Measurements from ENCODE around the gene CASK. TPM values are rescaled to one million over a fixed set of nuclear protein-coding genes. Genes with fewer than 3 reads are reported as not detected.

CASK gene
- total RNA-seq, 2 experiments from 2014 or later = 39.9 to 44.6 TPM

- intact Hi-C loops (cut with DNase I, micrococcal nuclease) = no loop called here
- TF ChIP-seq, protein P1, sequence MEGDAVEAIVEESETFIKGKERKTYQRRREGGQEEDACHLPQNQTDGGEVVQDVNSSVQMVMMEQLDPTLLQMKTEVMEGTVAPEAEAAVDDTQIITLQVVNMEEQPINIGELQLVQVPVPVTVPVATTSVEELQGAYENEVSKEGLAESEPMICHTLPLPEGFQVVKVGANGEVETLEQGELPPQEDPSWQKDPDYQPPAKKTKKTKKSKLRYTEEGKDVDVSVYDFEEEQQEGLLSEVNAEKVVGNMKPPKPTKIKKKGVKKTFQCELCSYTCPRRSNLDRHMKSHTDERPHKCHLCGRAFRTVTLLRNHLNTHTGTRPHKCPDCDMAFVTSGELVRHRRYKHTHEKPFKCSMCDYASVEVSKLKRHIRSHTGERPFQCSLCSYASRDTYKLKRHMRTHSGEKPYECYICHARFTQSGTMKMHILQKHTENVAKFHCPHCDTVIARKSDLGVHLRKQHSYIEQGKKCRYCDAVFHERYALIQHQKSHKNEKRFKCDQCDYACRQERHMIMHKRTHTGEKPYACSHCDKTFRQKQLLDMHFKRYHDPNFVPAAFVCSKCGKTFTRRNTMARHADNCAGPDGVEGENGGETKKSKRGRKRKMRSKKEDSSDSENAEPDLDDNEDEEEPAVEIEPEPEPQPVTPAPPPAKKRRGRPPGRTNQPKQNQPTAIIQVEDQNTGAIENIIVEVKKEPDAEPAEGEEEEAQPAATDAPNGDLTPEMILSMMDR (IDR thresholded peaks at IDR 0.05) = no peak
- POLR2A ChIA-PET = no interaction called here
- ATAC-seq (ENCODE audit: poor library complexity) (no peak), DNase-seq (no peak)
- Mint-ChIP-seq H3K9me3 (no peaks in the 10 kb centered on the region), H3K4me1 (ENCODE audit: low read depth) (no peaks in the 10 kb centered on the region), H3K4me3 (no peak overlapping the region), H3K36me3 (ENCODE audit: low read depth) (peaks cover 36% of the 10 kb centered on the region), H3K27ac (no peak overlapping the region), H3K27me3 (no peaks in the 10 kb centered on the region)
- H3K9me3 ChIP-seq (ENCODE audit: control insufficient read depth in 1 of 2, insufficient read depth in 1 of 2, low read length in 2 of 2) = no peaks in the 10 kb centered on the region
- peaks cover 14% of the 10 kb centered on the region for H3K36me3 ChIP-seq (ENCODE audit: insufficient read depth, low read length)
- H3K4me1 ChIP-seq (ENCODE audit: insufficient read depth, low read length) = no peaks in the 10 kb centered on the region
- CTCF ChIA-PET = no interaction called here
- no peak overlapping the region for H3K4me3 ChIP-seq (ENCODE audit: low read length)
- no peak overlapping the region for H3K27ac ChIP-seq (ENCODE audit: low read depth in 1 of 2, low read length in 2 of 2)
- no peaks in the 10 kb centered on the region for H3K27me3 ChIP-seq (ENCODE audit: control insufficient read depth in 1 of 2, insufficient read depth in 2 of 2, low read length in 2 of 2)
Observed at GRCh38 chrX:41548411-41548810, 374.9 kb downstream of the CASK start.

DNA sequence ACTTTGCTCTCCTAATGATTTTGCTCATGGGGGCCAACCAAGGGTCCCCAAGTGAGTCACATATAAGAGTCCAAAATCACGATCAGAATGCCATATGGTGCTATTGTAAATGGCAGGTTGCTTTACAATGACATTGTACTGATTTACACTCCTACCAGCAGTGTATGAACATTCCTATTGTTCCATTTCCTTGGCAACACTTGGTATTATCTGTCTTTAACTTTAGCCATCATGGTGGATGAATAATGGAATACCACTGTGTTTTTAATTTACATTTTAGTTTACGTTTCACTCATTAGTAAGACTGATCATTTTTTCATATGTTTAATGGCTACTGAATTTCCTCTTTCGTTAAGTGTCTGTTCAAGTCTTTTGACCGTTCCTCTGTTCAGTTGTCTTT lies 379.7 kb downstream of the CASK start:
- H3K27me3 ChIP-seq (ENCODE audit: control insufficient read depth in 1 of 2, insufficient read depth in 2 of 2, low read length in 2 of 2) = no peaks in the 10 kb centered on the region
- ChIA-PET CTCF (no interaction called here), POLR2A (no interaction called here)
- TF ChIP-seq, protein P1 (IDR thresholded peaks at IDR 0.05) = no peak
- peaks cover 51% of the 10 kb centered on the region for H3K36me3 Mint-ChIP-seq (ENCODE audit: low read depth)
- no peaks in the 10 kb centered on the region for H3K4me1 Mint-ChIP-seq (ENCODE audit: low read depth)
- no peak overlapping the region for H3K27ac ChIP-seq (ENCODE audit: low read depth in 1 of 2, low read length in 2 of 2)
- no peak for DNase-seq
- no peaks in the 10 kb centered on the region for H3K9me3 Mint-ChIP-seq
- H3K4me3 ChIP-seq (ENCODE audit: low read length) = no peak overlapping the region
- H3K4me3 Mint-ChIP-seq = no peak overlapping the region
- no peaks in the 10 kb centered on the region for H3K9me3 ChIP-seq (ENCODE audit: control insufficient read depth in 1 of 2, insufficient read depth in 1 of 2, low read length in 2 of 2)
- peaks cover 17% of the 10 kb centered on the region for H3K36me3 ChIP-seq (ENCODE audit: insufficient read depth, low read length)
- no peaks in the 10 kb centered on the region for H3K4me1 ChIP-seq (ENCODE audit: insufficient read depth, low read length)
- no peaks in the 10 kb centered on the region for H3K27me3 Mint-ChIP-seq
- H3K27ac Mint-ChIP-seq = no peak overlapping the region
- intact Hi-C loops (cut with DNase I, micrococcal nuclease) = no loop called here
- no peak for ATAC-seq (ENCODE audit: poor library complexity)

DNA sequence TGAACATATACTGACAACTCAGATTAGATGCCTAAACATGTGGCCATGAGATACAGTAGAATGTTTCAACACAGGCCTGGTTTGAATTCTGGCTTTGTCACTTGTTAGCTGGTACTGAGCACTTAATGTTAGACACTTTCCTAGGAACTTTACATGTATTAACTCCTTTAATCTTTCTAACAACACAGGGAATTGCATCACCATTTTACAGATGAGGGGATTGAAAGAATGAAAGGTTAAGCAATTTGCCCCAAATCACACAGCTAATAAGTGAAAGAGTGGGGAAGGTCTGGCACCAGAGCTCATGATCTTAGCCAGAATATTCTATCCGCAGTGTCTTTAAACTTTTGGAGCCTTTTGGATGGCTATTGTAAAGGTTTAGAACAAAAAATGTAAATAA lies 380.3 kb downstream of the CASK start:
- ChIA-PET CTCF (no interaction called here), POLR2A (no interaction called here)
- Mint-ChIP-seq H3K4me1 (ENCODE audit: low read depth) (no peaks in the 10 kb centered on the region), H3K9me3 (no peaks in the 10 kb centered on the region), H3K27me3 (no peaks in the 10 kb centered on the region), H3K4me3 (no peak overlapping the region), H3K36me3 (ENCODE audit: low read depth) (peaks cover 51% of the 10 kb centered on the region), H3K27ac (no peak overlapping the region)
- TF ChIP-seq, protein P1 (IDR thresholded peaks at IDR 0.05) = no peak
- no peaks in the 10 kb centered on the region for H3K9me3 ChIP-seq (ENCODE audit: control insufficient read depth in 1 of 2, insufficient read depth in 1 of 2, low read length in 2 of 2)
- DNase-seq (no peak), ATAC-seq (ENCODE audit: poor library complexity) (no peak)
- no peaks in the 10 kb centered on the region for H3K4me1 ChIP-seq (ENCODE audit: insufficient read depth, low read length)
- H3K36me3 ChIP-seq (ENCODE audit: insufficient read depth, low read length) = peaks cover 17% of the 10 kb centered on the region
- H3K4me3 ChIP-seq (ENCODE audit: low read length) = no peak overlapping the region
- H3K27me3 ChIP-seq (ENCODE audit: control insufficient read depth in 1 of 2, insufficient read depth in 2 of 2, low read length in 2 of 2) = no peaks in the 10 kb centered on the region
- no peak overlapping the region for H3K27ac ChIP-seq (ENCODE audit: low read depth in 1 of 2, low read length in 2 of 2)
- intact Hi-C loops (cut with DNase I, micrococcal nuclease) = no loop called here
